Stomach (tissue), 9 donors: ENCODE measurements around the gene NIM1K. TPM values are rescaled to one million over a fixed set of nuclear protein-coding genes. Genes with fewer than 3 reads are reported as not detected.

ENCODE experiments used
- DNase-seq, 2 donors: peaks; one replicate each; pipeline versions ENCODE4 v3.0.0 to v3.0.0-alpha.2; 2013 to 2019
- H3K27ac ChIP-seq, 5 donors: fragments of 200-600 bp in 4 of 5; sonication (generic) in 4 of 5; one replicate each; pipeline ENCODE4 v1.5.1; 2013 to 2019; ENCODE audit warnings: mild to moderate bottlenecking in 1 of 5, moderate library complexity in 1 of 5
- H3K27me3 ChIP-seq, 3 donors: fragments of 200-600 bp; sonication (generic); one replicate each; pipeline ENCODE4 v1.5.1; 2017 to 2019; ENCODE audit warnings: mixed run types in 1 of 3
- H3K36me3 ChIP-seq, 4 donors: fragments of 200-600 bp; sonication (generic); 1 replicate in 3 of 4; 2 replicates in 1 of 4; pipeline ENCODE4 v1.5.1; 2016 to 2019
- H3K4me1 ChIP-seq, 4 donors: fragments of 200-600 bp; sonication (generic); one replicate each; pipeline ENCODE4 v1.5.1; 2016 to 2019
- H3K4me3 ChIP-seq, 4 donors: fragments of 200-600 bp; sonication (generic) in 3 of 4; one replicate each; pipeline ENCODE4 v1.5.1; 2016 to 2019; ENCODE audit warnings: mild to moderate bottlenecking in 1 of 4
- H3K9me3 ChIP-seq, 4 donors: fragments of 200-600 bp; sonication (generic); one replicate each; pipeline ENCODE4 v1.5.1; 2016 to 2019
- CTCF ChIP-seq, 7 experiments: fragments of 450-650 bp in 4 of 7; fragments of 200-600 bp in 3 of 7; sonication (generic) in 3 of 7; IDR thresholded peaks; one replicate each; pipeline ENCODE4 v1.5.1; 2016 to 2019; ENCODE audit warnings: antibody characterized with exemption in 7 of 7, control low read depth in 2 of 7, mild to moderate bottlenecking in 1 of 7
- EP300 ChIP-seq: sonication (generic); formaldehyde crosslinking; IDR thresholded peaks from one replicate; pipeline ENCODE4 v1.6.1; 2017; ENCODE audit warnings: antibody characterized with exemption
- POLR2A ChIP-seq, 4 donors: fragments of 450-650 bp; IDR thresholded peaks; one replicate each; pipeline ENCODE4 v1.6.1; 2016; ENCODE audit warnings: antibody characterized with exemption in 4 of 4, control low read depth in 2 of 4, mild to moderate bottlenecking in 1 of 4, moderate library complexity in 1 of 4
- POLR2AphosphoS5 ChIP-seq, 3 donors: sonication (generic); formaldehyde crosslinking; IDR thresholded peaks; one replicate each; pipeline ENCODE4 v1.6.1; 2016; ENCODE audit warnings: antibody characterized with exemption in 3 of 3
- WGBS, 5 donors: extraction: QIAGEN DNeasy Blood & Tissue Kit in 3 of 5; methylation state at CpG; one replicate each; pipeline versions ENCODE4 v1.1.5 to v1.1.7; 2013 to 2018; 5-methylcytosine and 5-hydroxymethylcytosine counted together
- intact Hi-C: fragments of 100-400 bp; cut with DNase I; formaldehyde crosslinking; loops from one replicate; pipeline ENCODE4 v1.15.1; 2023; ENCODE audit warnings: low total_unique reads
- polyA plus RNA-seq, 3 donors: library from polyadenylated mRNA; stranded (reverse); fragments of 200-250 nt; gene quantifications; one replicate each; pipeline ENCODE4 v1.2.3, GENCODE V29; 2013
- total RNA-seq, 5 donors: library from RNA; depleted of rRNA; stranded (reverse); fragments of >200 nt; gene quantifications; one replicate each; pipeline versions ENCODE4 v1.1.0 to v1.2.3, GENCODE V29; 2014 to 2016
- donor health status: healthy with polysubstance abuse.
- donor health status: Bipolar disorder and iron deficiency.
- donor health status: healthy.

Gene NIM1K
- total and polyA plus RNA-seq, 8 donors: 0.43 to 3.5 (median 0.74) TPM; not detected in 2

- no peak overlapping the region for H3K27ac ChIP-seq
- H3K4me1 ChIP-seq: peaks cover 0 to 4% (median 2%) of the 10 kb centered on the region in 4 donors
- no peak for DNase-seq
- intact Hi-C loops: no loop called here
- peaks cover 33 to 78% (median 74%) of the 10 kb centered on the region in 4 donors for H3K36me3 ChIP-seq
- H3K4me3 ChIP-seq: no peak overlapping the region
- H3K9me3 ChIP-seq: no peaks in the 10 kb centered on the region
- WGBS, 5 donors: 86 to 96% (median 90%) methylated on average over 2 of the region's 2 CpGs
- H3K27me3 ChIP-seq: no peaks in the 10 kb centered on the region
- TF ChIP-seq CTCF (IDR thresholded peaks at IDR 0.05): no peak
Observed at GRCh38 chr5:43296835-43297234, 104.8 kb downstream of the NIM1K start.

- H3K27ac ChIP-seq: no peak overlapping the region
- TF ChIP-seq POLR2A (IDR thresholded peaks at IDR 0.05) (no peak), EP300 (no peak), CTCF (IDR thresholded peaks at IDR 0.05) (no peak), POLR2AphosphoS5 (IDR thresholded peaks at IDR 0.05) (no peak)
- no peaks in the 10 kb centered on the region for H3K27me3 ChIP-seq
- H3K4me1 ChIP-seq: peaks cover 0 to 20% (median 7%) of the 10 kb centered on the region in 4 donors
- intact Hi-C loops: no loop called here
- no peak for DNase-seq
- WGBS, 5 donors: 90 to 96% (median 92%) methylated on average over 5 of the region's 5 CpGs
- no peaks in the 10 kb centered on the region for H3K9me3 ChIP-seq
- peaks cover 33 to 62% (median 58%) of the 10 kb centered on the region in 4 donors for H3K36me3 ChIP-seq
- no peak overlapping the region for H3K4me3 ChIP-seq
Observed at GRCh38 chr5:43298443-43298842, 106.4 kb downstream of the NIM1K start.

- 65 to 92% (median 78%) methylated on average over 1 of the region's 1 CpG for WGBS, 5 donors
- TF ChIP-seq POLR2AphosphoS5 (IDR thresholded peaks at IDR 0.05) (no peak), CTCF (IDR thresholded peaks at IDR 0.05) (no peak), POLR2A (IDR thresholded peaks at IDR 0.05) (no peak), EP300 (no peak)
- H3K27me3 ChIP-seq: no peaks in the 10 kb centered on the region
- no peak overlapping the region for H3K27ac ChIP-seq
- peaks cover 0 to 33% (median 11%) of the 10 kb centered on the region in 4 donors for H3K4me1 ChIP-seq
- intact Hi-C loops: no loop called here
- no peak for DNase-seq
- no peaks in the 10 kb centered on the region for H3K9me3 ChIP-seq
- H3K4me3 ChIP-seq: no peak overlapping the region
- peaks cover 21 to 45% (median 42%) of the 10 kb centered on the region in 4 donors for H3K36me3 ChIP-seq
Observed at GRCh38 chr5:43300112-43300511, 108.1 kb downstream of the NIM1K start.

GRCh38 chr5:43301653-43302091 is 109.6 kb downstream of the NIM1K start:
- intact Hi-C loops: no loop called here
- TF ChIP-seq EP300 (no peak), POLR2A (IDR thresholded peaks at IDR 0.05) (no peak), CTCF (IDR thresholded peaks at IDR 0.05) (no peak), POLR2AphosphoS5 (IDR thresholded peaks at IDR 0.05) (no peak)
- Histone ChIP-seq H3K4me1 (peaks cover 0 to 49% (median 20%) of the 10 kb centered on the region in 4 donors), H3K27ac (no peak overlapping the region), H3K4me3 (no peak overlapping the region), H3K27me3 (no peaks in the 10 kb centered on the region), H3K36me3 (peaks cover 18 to 29% (median 27%) of the 10 kb centered on the region in 4 donors), H3K9me3 (no peaks in the 10 kb centered on the region)
- WGBS, 5 donors: 35 to 68% (median 60%) methylated on average over 3 of the region's 3 CpGs
- DNase-seq: no peak
